ENCODE measurements around the gene APCDD1. TPM values are rescaled to one million over a fixed set of nuclear protein-coding genes. Genes with fewer than 3 reads are reported as not detected.
A peak's percentile ranks its signal among the peaks of the same experiment; 100 is the strongest.

The APCDD1 gene
- total RNA-seq, 1 donor from 2014 or later, result 171 TPM

- Mint-ChIP-seq H3K9me3 (ENCODE audit: unreplicated experiment) (peaks cover 9% of the 10 kb centered on the region), H3K27ac (ENCODE audit: unreplicated experiment) (no peak overlapping the region), H3K4me3 (ENCODE audit: unreplicated experiment) (no peak overlapping the region), H3K4me1 (ENCODE audit: low read depth, unreplicated experiment) (peaks cover 18% of the 10 kb centered on the region), H3K27me3 (ENCODE audit: unreplicated experiment) (peaks cover 9% of the 10 kb centered on the region), H3K36me3 (ENCODE audit: unreplicated experiment) (peaks cover 4% of the 10 kb centered on the region)
- peak; percentile 45 for TF ChIP-seq CTCF (IDR thresholded peaks at IDR 0.05; ENCODE audit: partially characterized antibody, unreplicated experiment)
- DNase-seq, result peak; percentile 79
Measured at GRCh38 chr18:10519999-10520935, 65.8 kb downstream of the APCDD1 start.

GRCh38 chr18:10521566-10521965 lies 67.1 kb downstream of the APCDD1 start:
- no peak for TF ChIP-seq CTCF (IDR thresholded peaks at IDR 0.05; ENCODE audit: partially characterized antibody, unreplicated experiment)
- H3K9me3 Mint-ChIP-seq (ENCODE audit: unreplicated experiment), result peaks cover 13% of the 10 kb centered on the region
- peaks cover 6% of the 10 kb centered on the region for H3K27me3 Mint-ChIP-seq (ENCODE audit: unreplicated experiment)
- no peak for DNase-seq
- H3K4me3 Mint-ChIP-seq (ENCODE audit: unreplicated experiment), result no peak overlapping the region
- H3K27ac Mint-ChIP-seq (ENCODE audit: unreplicated experiment), result peak overlapping the region; percentile 9
- peaks cover 20% of the 10 kb centered on the region for H3K4me1 Mint-ChIP-seq (ENCODE audit: low read depth, unreplicated experiment)
- no peaks in the 10 kb centered on the region for H3K36me3 Mint-ChIP-seq (ENCODE audit: unreplicated experiment)

- Mint-ChIP-seq H3K36me3 (ENCODE audit: unreplicated experiment) (no peaks in the 10 kb centered on the region), H3K27ac (ENCODE audit: unreplicated experiment) (no peak overlapping the region), H3K4me1 (ENCODE audit: low read depth, unreplicated experiment) (peaks cover 23% of the 10 kb centered on the region), H3K9me3 (ENCODE audit: unreplicated experiment) (peaks cover 13% of the 10 kb centered on the region), H3K27me3 (ENCODE audit: unreplicated experiment) (peaks cover 4% of the 10 kb centered on the region), H3K4me3 (ENCODE audit: unreplicated experiment) (no peak overlapping the region)
- TF ChIP-seq CTCF (IDR thresholded peaks at IDR 0.05; ENCODE audit: partially characterized antibody, unreplicated experiment), result no peak
- DNase-seq, result no peak
Measured at GRCh38 chr18:10522574-10522973, 68.1 kb downstream of the APCDD1 start.

GRCh38 chr18:10523544-10523943 lies 69.1 kb downstream of the APCDD1 start:
- no peak for DNase-seq
- Mint-ChIP-seq H3K4me3 (ENCODE audit: unreplicated experiment) (no peak overlapping the region), H3K27ac (ENCODE audit: unreplicated experiment) (no peak overlapping the region)

More at GRCh38 chr18:10523544-10523943, 69.1 kb downstream of the APCDD1 start:
- H3K36me3 Mint-ChIP-seq (ENCODE audit: unreplicated experiment), result no peaks in the 10 kb centered on the region
- peaks cover 13% of the 10 kb centered on the region for H3K9me3 Mint-ChIP-seq (ENCODE audit: unreplicated experiment)
- peaks cover 5% of the 10 kb centered on the region for H3K27me3 Mint-ChIP-seq (ENCODE audit: unreplicated experiment)
- TF ChIP-seq CTCF (IDR thresholded peaks at IDR 0.05; ENCODE audit: partially characterized antibody, unreplicated experiment), result no peak
- H3K4me1 Mint-ChIP-seq (ENCODE audit: low read depth, unreplicated experiment), result peaks cover 25% of the 10 kb centered on the region
